HG02623 (cell line): ENCODE results near the gene INTS11.
"Not testable (repeated sequence)": the region's sequence is repeated elsewhere in the genome, so short reads cannot be mapped to it uniquely, and the experiment has no call there.

Experiments
- ATAC-seq: cut with Tn5 transposase; IDR thresholded peaks from one replicate; pipeline ENCODE4 v1.9.1; 2021; ENCODE audit warnings: moderate library complexity; ENCODE audit not compliant: unreplicated experiment

The INTS11 gene

GRCh38 chr1:1324524-1325287, at the start of gene INTS11, which contains the start of gene CPTP:
INTS11 (minus strand) TSS chr1:1324660; CDS start chr1:1324608, 52 bp downstream.
CPTP (plus strand) TSS chr1:1324802; CDS start chr1:1326911, 2,109 bp downstream.
- ATAC-seq, result peak; percentile 62

DNA sequence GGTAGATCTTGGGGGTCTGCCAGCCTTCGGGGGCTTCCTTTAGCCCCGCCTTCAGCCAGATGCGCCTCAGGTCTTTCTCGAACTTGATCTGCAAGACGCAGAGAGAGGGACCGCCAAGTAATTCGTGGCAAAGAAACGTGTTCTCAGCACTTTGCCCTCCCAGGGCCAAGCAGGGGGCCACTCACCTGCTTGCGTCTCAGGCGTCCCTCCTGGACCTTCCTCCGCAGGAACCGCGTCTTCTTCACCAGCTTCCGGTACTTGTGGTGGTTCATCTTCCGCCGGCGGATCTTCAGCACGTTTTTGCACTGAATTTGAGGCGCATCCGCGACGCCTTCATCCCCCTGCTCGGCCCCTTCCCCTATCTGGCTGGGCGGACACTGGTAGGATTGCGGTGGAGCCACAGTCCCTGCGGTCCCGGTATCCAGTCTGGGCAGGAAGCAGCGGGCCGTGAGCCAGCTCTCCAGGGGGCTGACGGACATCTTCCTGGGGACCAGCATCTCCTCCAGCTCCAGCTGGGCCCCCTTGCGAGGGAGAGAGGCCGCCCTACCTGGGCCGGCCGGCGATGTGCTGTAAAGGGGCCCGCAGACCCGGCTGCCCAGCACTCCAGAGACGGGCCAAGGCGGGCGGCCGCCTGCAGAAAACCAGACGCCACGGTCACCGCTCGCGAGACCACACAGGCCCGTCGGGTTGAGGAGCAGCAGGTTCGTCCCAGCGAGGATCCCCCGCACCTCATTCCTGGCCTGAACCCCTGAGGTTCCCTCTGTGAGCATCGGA, 49.5 kb upstream of the INTS11 start:
- ATAC-seq, result no peak

DNA sequence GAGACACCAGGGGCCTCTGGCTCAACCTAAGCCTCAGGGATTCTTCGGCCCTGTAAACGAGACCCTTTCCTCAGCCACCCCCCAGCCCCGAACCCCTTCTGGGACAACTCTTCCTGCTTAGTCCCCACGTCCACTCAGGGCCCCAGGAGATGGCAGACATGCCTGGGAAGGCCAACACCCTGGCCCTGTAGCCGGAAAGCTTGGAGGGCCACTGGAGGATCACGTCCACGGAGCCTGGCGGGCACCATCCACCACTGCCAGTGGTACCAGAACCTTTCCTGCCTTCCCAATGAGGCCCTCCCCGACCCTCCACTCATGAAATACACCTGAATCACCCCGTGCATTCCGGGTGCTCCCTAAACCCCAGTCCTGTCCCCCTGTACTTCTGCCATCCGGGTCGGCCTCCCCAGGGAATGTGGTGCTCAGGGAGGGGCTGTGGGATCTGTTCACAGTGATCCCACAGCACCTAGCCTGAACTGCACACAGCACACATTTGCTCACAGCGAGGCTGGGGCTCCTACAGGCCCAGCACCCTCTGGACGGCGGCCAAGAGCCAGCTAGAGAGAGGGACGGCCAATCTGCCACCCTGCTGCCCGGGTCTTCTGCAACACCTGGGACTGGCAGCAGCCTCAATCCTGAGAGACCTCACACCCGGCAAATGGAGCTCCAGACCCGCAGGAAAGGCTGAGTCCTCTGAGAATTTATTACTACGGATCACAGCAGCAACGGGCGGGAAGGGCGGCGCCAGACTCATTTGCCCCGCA, 48.8 kb upstream of the INTS11 start:
- ATAC-seq, result no peak

GRCh38 chr1:1371746-1372711, 47.6 kb upstream of the INTS11 start:
- no peak for ATAC-seq

DNA sequence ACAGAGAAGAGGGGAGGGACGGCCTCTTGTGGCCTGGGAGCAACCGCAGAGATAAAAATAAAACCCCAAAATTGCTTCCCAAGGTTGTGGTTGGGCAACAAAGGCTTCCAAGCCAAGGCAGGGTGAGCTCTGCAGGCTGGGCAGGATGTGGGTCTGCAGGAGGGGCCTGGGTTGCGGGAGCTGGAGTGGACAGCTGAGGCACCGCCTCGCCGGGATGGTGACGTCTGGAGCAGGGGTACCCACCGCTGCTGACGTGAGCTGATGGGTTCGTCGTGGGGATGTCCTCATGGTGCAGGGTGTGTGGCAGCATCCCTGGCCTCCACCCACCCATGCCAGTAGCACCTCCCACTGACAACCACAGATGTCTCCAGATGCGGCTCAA, 46.9 kb upstream of the INTS11 start:
- no peak for ATAC-seq

DNA sequence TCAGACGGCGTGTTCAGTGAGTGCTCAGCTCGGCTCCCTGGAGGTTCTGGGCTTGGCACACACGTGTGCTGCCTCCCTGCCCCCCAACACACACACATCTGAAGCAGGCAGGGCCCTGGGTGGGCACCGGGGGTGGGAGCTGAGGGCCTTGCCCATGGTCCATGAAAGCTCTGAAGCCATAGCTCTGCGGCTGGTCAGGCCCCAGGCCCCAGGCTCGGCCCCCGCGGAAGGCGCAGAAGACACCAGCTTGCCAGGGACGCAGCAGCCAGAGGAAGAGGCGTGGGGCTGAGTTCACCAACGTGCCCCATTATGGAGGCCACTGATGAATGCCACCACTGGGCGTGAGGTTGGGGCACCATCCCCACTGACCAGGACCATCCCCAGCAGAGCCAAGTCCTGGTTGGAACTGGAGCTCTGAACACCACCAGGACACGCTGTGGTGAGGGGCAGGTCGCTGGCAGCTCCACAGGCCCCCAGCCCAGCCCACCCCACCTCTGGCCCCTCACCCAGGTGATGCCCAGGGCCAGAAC, 46.4 kb upstream of the INTS11 start:
- no peak for ATAC-seq

DNA sequence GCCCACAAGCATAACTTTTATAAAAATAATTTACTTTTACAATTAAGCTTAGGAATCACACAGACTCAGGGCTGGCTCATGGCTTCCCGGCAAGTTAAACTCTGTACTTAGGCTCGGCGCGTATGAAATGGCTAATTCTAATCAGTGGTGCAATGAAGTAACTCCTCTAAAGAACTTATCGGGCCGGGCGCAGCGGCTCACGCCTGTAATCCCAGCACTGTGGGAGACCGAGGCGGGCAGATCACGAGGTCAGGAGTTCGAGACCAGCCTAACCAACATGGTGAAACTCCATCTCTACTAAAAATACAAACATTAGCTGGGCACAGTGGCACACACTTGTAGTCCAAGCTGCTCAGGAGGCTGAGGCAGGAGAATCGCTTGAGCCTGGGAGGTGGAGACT, 45.6 kb upstream of the INTS11 start:
- not testable (repeated sequence) for ATAC-seq

- no peak for ATAC-seq
These were observed 42.9 kb upstream of the INTS11 start for GRCh38 chr1:1367315-1367714.

DNA sequence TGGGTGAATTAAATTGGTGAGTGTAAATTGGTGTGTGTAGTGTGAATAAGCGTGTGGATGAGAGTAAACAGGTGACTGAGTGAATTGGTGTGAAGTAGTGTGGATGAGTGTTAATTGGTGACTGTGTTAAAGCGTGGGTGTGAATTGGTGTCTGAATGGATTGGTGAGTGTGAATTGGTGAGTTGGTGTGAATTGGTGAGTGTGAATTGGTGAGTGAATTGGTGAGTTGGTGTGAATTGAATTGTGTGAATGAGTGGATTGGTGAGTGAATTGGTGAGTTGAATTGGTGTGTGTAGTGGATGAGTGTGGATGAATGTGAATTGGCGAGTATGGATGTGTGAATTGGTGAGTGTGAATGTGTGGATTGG, 42.2 kb upstream of the INTS11 start:
- no peak for ATAC-seq

DNA sequence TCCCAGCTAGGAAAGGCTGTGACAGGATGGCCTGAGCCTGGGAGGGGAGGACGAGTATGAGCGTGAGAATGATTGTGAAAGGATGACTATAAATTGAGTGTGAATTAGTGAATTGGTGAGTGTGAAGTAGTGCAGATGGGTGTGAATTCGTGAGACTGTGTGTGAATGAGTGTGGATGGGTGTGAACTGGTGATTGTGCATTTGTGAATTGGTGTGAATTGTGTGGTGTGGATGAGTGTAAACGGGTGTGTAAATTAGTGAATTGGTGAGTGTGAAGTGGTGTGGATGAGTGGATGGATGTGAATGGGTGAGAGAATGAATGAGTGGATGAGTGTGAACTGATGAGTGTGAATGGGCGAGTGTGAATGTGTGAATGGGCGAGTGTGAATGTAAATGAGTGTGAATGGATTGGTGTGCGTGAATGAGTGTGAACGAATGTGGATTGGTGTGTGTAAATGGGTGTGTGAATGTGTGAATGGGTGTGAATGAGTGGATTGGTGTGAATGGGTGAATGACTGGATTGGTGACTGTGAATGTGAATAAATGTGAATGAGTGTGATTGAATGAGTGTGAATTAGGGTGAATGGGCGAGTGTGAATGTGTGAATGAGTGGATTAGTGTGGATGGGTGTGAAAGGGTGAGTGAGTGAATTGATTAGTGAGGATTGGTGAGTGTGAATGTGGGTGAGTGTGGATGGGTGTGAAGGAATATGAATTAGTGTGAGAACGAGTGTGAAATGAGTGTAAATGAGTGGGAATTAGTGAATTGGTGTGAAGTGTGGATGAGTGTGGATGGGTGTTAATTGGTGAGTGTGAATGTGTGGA, 41.6 kb upstream of the INTS11 start:
- no peak for ATAC-seq

DNA sequence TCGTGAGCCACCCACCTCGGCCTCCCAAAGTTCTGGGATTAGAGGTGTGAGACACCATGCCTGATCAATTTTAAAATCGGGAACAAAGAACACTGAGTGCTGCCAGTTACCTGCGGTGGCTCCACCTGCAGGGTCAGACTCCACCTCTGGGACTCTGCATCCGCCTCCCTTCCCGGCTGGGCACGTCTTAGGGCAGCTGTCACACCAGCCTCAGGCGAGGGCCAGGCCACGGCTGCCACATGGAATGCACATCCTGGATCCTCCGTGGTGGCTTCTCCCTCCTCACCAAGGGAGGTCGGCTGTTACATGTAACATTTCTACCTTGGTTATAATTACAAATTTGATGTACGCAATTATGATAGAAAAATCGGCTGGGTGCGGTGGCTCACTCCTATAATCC, 39.8 kb upstream of the INTS11 start:
- ATAC-seq, result no peak

- ATAC-seq, result no peak
These were observed 37.5 kb upstream of the INTS11 start for GRCh38 chr1:1361982-1362423.

DNA sequence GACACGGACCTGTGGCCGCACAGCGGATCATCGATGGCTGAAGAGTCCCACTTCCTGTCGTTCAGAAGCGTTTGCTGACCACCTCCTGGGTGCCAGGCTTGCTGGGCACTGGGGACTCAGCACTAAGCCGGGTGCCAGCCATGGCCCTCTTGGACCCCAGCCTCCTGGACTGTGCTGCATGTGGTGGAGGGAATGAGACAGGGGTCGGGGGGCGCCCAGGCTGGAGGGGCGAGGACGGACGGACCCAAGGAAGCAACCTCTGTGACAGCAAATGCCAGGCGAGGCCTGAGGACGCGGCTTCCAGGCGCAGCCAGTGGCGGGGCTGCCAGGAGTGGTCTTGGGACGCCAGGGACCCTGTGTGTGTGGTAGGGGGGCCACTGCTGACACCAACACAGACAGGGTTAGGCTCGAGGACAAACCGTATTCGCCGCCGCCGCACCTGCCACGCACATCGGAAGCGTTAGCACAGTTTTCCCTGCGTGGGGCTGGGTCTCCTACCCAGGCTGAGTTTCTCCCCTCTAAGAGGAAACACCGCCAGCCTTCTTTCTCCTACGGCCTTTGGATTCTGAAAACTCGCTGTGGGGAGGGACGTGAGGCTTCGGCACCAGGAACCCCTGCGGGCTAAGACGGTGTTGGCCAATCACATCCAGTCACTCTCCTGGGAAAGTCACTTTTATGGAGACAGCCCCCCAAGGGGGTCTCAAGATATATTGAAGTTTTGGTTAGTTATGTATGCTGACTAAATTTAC, 36.9 kb upstream of the INTS11 start:
- no peak for ATAC-seq

- no peak for ATAC-seq
These were observed 36.2 kb upstream of the INTS11 start for GRCh38 chr1:1360506-1361169.

- no peak for ATAC-seq
These were observed 35.4 kb upstream of the INTS11 start for GRCh38 chr1:1359664-1360468.

- ATAC-seq, result no peak
These were observed 34.8 kb upstream of the INTS11 start for GRCh38 chr1:1359308-1359663.
